K562 (cell line): ENCODE data around the gene GNGT2. TPM values are rescaled to one million over a fixed set of nuclear protein-coding genes. Genes with fewer than 3 reads are reported as not detected.

Source experiments
- ATAC-seq: fragments of 200-7000 bp; cut with Tn5 transposase; 3 replicates; pipeline ENCODE4 v1.9.1; 2020; ENCODE audit warnings: moderate library complexity
- BruUV-seq: library from RNA; stranded (reverse); fragments of 400-500 nt; replicated peaks from 2 replicates; lab custom pipeline; 2021; lab: Mats Ljungman, UMichigan
- CTCF ChIA-PET: fragments of 300-600 bp; formaldehyde crosslinking; extraction: SDS; loops from one replicate; lab custom pipeline; 2021; ENCODE audit warnings: low intra/inter-chr PET ratio; lab: Yijun Ruan, JAX
- POLR2A ChIA-PET: fragments of 300-600, 350-650 bp; sonication (Branson Sonifier 250); formaldehyde crosslinking; extraction: SDS; loops from one replicate; lab custom pipeline; 2021; ENCODE audit warnings: antibody characterized with exemption, inconsistent platforms; lab: Yijun Ruan, JAX
- DNase-seq, 4 experiments: peaks; one replicate each; pipeline versions ENCODE4 v3.0.0 to v3.0.0-alpha.2; 2011 to 2018; ENCODE audit warnings: low spot score in 3 of 4, mixed read lengths in 3 of 4; ENCODE audit errors: extremely low read depth in 1 of 4
- FAIRE-seq: peaks from 2 replicates; lab custom pipeline; 2011; peaks lifted over from hg19 to GRCh38; lab: Jason Lieb, UNC
- H2AFZ ChIP-seq: 2 replicates; pipeline ENCODE4 v1.6.0; 2011; ENCODE audit warnings: low read depth, low read length, control low read depth, inconsistent platforms
- H3K27ac ChIP-seq: fragments of 200-600 bp; 3 replicates; pipeline ENCODE4 v1.8.0; 2011; ENCODE audit warnings: low read depth, mild to moderate bottlenecking, control low read depth, inconsistent platforms, low read length, moderate library complexity, mixed read lengths; ENCODE audit errors: extremely low read depth
- H3K27me3 ChIP-seq, 2 experiments: fragments of 300-600 bp in 1 of 2; 2 replicates in 1 of 2; 3 replicates in 1 of 2; pipeline versions ENCODE4 v1.6.0 to v1.8.0; 2011; ENCODE audit warnings: inconsistent platforms in 2 of 2, low read length in 2 of 2, mild to moderate bottlenecking in 1 of 2, mixed read lengths in 1 of 2, moderate library complexity in 1 of 2; ENCODE audit not compliant: control insufficient read depth in 2 of 2, insufficient read depth in 2 of 2
- H3K36me3 ChIP-seq: fragments of 300-600 bp; 3 replicates; pipeline ENCODE4 v1.8.0; 2011; ENCODE audit warnings: mild to moderate bottlenecking, low read length, inconsistent platforms; ENCODE audit not compliant: control insufficient read depth, insufficient read depth
- H3K4me1 ChIP-seq, 2 experiments: fragments of 200-600 bp in 1 of 2; replicated peaks in 1 of 2; 2 replicates in 1 of 2; 3 replicates in 1 of 2; pipeline versions ENCODE4 v1.5.1 to v1.8.0; 2011; ENCODE audit warnings: inconsistent platforms in 2 of 2, low read length in 2 of 2, mild to moderate bottlenecking in 1 of 2, mixed read lengths in 1 of 2, moderate library complexity in 1 of 2; ENCODE audit not compliant: control insufficient read depth in 2 of 2, insufficient read depth in 2 of 2
- H3K4me2 ChIP-seq: 2 replicates; pipeline ENCODE4 v1.6.1; 2011; ENCODE audit warnings: low read length, control low read depth, inconsistent platforms, mixed read lengths; ENCODE audit not compliant: insufficient read depth
- H3K4me3 ChIP-seq: fragments of 200-600 bp; sonication (generic), shearing (Covaris generic); 2 replicates; pipeline ENCODE4 v1.5.1; 2016; ENCODE audit warnings: control low read depth, inconsistent platforms
- H3K79me2 ChIP-seq: fragments of 200-600 bp; 3 replicates; pipeline ENCODE4 v1.8.0; 2011; ENCODE audit warnings: low read length, inconsistent platforms; ENCODE audit not compliant: control insufficient read depth, insufficient read depth
- H3K9ac ChIP-seq, 2 experiments: 2 replicates each; pipeline versions ENCODE4 v1.6.0 to v1.6.1; 2011; ENCODE audit warnings: low read depth in 2 of 2, low read length in 2 of 2, control low read depth in 1 of 2, inconsistent platforms in 1 of 2, mild to moderate bottlenecking in 1 of 2, mixed read lengths in 1 of 2; ENCODE audit not compliant: insufficient read depth in 1 of 2
- H3K9me1 ChIP-seq: one replicate; pipeline ENCODE4 v1.6.0; 2011; ENCODE audit warnings: inconsistent platforms, mild to moderate bottlenecking, low read length, moderate library complexity; ENCODE audit not compliant: control insufficient read depth, insufficient read depth
- H3K9me3 ChIP-seq: replicated peaks from 2 replicates; pipeline ENCODE4 v1.5.1; 2011; ENCODE audit warnings: low read depth, low read length, inconsistent platforms; ENCODE audit not compliant: control insufficient read depth, insufficient read depth
- H4K20me1 ChIP-seq: replicated peaks from 2 replicates; pipeline ENCODE4 v1.6.1; 2011; ENCODE audit warnings: low read length, inconsistent platforms, mixed read lengths; ENCODE audit not compliant: control insufficient read depth, insufficient read depth
- CTBP1 ChIP-seq: fragments of 450-650 bp; IDR thresholded peaks from 2 replicates; pipeline ENCODE4 v1.6.1; 2016; ENCODE audit warnings: borderline replicate concordance
- NONO ChIP-seq, 2 experiments: fragments of 200-400 bp in 1 of 2; fragments of 450-650 bp in 1 of 2; formaldehyde crosslinking in 1 of 2; IDR thresholded peaks; 2 replicates each; pipeline ENCODE4 v1.6.1; 2017; ENCODE audit warnings: low read depth in 2 of 2, mild to moderate bottlenecking in 2 of 2, moderate library complexity in 2 of 2, low read length in 1 of 2
- WGBS: fragments of 100-300 bp; shearing (Covaris generic); methylation state at CpG from one replicate; pipeline ENCODE4 v1.1.6; 2016; ENCODE audit warnings: low coverage, mixed read lengths; ENCODE audit not compliant: insufficient coverage; ENCODE audit errors: missing lambda C conversion rate; 5-methylcytosine and 5-hydroxymethylcytosine counted together
- in situ Hi-C: fragments of 300-500 bp; cut with MboI; formaldehyde crosslinking; loops from 4 replicates; pipeline ENCODE4 v1.15.0; 2018; ENCODE audit warnings: inconsistent platforms, mixed read lengths
- intact Hi-C: fragments of 100-400 bp; cut with micrococcal nuclease; formaldehyde crosslinking; loops from 2 replicates; pipeline ENCODE4 v1.14.2; 2022
- polyA plus RNA-seq, 8 experiments: library from polyadenylated mRNA; depleted of rRNA in 4 of 8; stranded (reverse) in 5 of 8; unstranded in 3 of 8; fragments of >200 nt; fragmentation: Nextera tagmentation in 2 of 8; fragmentation: Illumina TruSeq in 1 of 8; extraction: Ambion mirVana in 2 of 8; extraction: Trizol in 1 of 8; gene quantifications; 2 replicates each; pipeline versions ENCODE4 v1.2.1 to v1.2.3, GENCODE V29; 2011 to 2014; ENCODE audit warnings: inconsistent platforms in 1 of 8, missing spikeins in 1 of 8
- total RNA-seq, 7 experiments: library from RNA; depleted of rRNA in 6 of 7; stranded (reverse); fragments of >200 nt in 6 of 7; fragmentation: Illumina TruSeq in 2 of 7; extraction: Trizol in 2 of 7; gene quantifications; 2 replicates each; pipeline versions ENCODE4 v1.2.1 to v1.2.3, GENCODE V29; 2011 to 2021; ENCODE audit warnings: low replicate concordance in 1 of 7
- TF ChIP-seq, protein P1 (sequence below), 2 experiments: fragments of 450-650 bp; IDR thresholded peaks; 2 replicates each; pipeline ENCODE4 v1.6.1; 2018; ENCODE audit warnings: mild to moderate bottlenecking in 2 of 2, low read depth in 1 of 2; ENCODE audit not compliant: partially characterized antibody in 2 of 2

The GNGT2 gene
- total and polyA plus RNA-seq, 9 of the 15 experiments (the other 6 are each of a cell fraction or from before 2014, with no cell fraction given), result not detected

GRCh38 chr17:49201481-49201927, 8.9 kb downstream of the GNGT2 start:
- Histone ChIP-seq H4K20me1 (no peaks in the 10 kb centered on the region), H3K36me3 (no peaks in the 10 kb centered on the region), H3K27me3 (peaks cover 12 to 45% of the 10 kb centered on the region in 2 experiments), H3K4me1 (no peaks in the 10 kb centered on the region; a peak in 1 of 5 replicates), H3K9ac (no peak overlapping the region), H3K4me2 (no peak overlapping the region), H2AFZ (no peak overlapping the region), H3K9me3 (no peaks in the 10 kb centered on the region), H3K9me1 (no peaks in the 10 kb centered on the region), H3K79me2 (no peaks in the 10 kb centered on the region), H3K27ac (no peak overlapping the region), H3K4me3 (no peak overlapping the region)
- intact Hi-C loops (no loop called here), in situ Hi-C loops (no loop called here)
- CTCF ChIA-PET, result no interaction called here
- no TSS peak for BruUV-seq
- TF ChIP-seq NONO (IDR thresholded peaks at IDR 0.05; ENCODE audit: low read depth in 2 of 2, low read length in 1 of 2) (no peak), CTBP1 (no peak)
- TF ChIP-seq, protein P1, sequence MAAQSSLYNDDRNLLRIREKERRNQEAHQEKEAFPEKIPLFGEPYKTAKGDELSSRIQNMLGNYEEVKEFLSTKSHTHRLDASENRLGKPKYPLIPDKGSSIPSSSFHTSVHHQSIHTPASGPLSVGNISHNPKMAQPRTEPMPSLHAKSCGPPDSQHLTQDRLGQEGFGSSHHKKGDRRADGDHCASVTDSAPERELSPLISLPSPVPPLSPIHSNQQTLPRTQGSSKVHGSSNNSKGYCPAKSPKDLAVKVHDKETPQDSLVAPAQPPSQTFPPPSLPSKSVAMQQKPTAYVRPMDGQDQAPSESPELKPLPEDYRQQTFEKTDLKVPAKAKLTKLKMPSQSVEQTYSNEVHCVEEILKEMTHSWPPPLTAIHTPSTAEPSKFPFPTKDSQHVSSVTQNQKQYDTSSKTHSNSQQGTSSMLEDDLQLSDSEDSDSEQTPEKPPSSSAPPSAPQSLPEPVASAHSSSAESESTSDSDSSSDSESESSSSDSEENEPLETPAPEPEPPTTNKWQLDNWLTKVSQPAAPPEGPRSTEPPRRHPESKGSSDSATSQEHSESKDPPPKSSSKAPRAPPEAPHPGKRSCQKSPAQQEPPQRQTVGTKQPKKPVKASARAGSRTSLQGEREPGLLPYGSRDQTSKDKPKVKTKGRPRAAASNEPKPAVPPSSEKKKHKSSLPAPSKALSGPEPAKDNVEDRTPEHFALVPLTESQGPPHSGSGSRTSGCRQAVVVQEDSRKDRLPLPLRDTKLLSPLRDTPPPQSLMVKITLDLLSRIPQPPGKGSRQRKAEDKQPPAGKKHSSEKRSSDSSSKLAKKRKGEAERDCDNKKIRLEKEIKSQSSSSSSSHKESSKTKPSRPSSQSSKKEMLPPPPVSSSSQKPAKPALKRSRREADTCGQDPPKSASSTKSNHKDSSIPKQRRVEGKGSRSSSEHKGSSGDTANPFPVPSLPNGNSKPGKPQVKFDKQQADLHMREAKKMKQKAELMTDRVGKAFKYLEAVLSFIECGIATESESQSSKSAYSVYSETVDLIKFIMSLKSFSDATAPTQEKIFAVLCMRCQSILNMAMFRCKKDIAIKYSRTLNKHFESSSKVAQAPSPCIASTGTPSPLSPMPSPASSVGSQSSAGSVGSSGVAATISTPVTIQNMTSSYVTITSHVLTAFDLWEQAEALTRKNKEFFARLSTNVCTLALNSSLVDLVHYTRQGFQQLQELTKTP (IDR thresholded peaks at IDR 0.05; ENCODE audit: low read depth in 1 of 2, partially characterized antibody in 2 of 2), result no peak
- WGBS, result 28% methylated on average over 6 of the region's 8 CpGs
- POLR2A ChIA-PET, result no interaction called here
- FAIRE-seq (no peak), DNase-seq (peak in 1 of 4 experiments; percentile 2), ATAC-seq (no peak)
